ENCODE data around the gene ODR4. TPM values are rescaled to one million over a fixed set of nuclear protein-coding genes. Genes with fewer than 3 reads are reported as not detected.
A peak's percentile ranks its signal among the peaks of the same experiment; 100 is the strongest.
"Not testable (repeated sequence)": the region's sequence is repeated elsewhere in the genome, so short reads cannot be mapped to it uniquely, and the experiment has no call there.

The ODR4 gene
- total RNA-seq, 1 donor from 2014 or later = 16.1 TPM

- Mint-ChIP-seq H3K27me3 (ENCODE audit: low read depth) (peaks cover 1% of the 10 kb centered on the region), H3K4me1 (ENCODE audit: low read depth) (peaks cover 9% of the 10 kb centered on the region), H3K9me3 (no peaks in the 10 kb centered on the region), H3K4me3 (ENCODE audit: low read depth) (no peak overlapping the region), H3K36me3 (ENCODE audit: low read depth) (no peaks in the 10 kb centered on the region), H3K27ac (no peak overlapping the region)
- DNase-seq (ENCODE audit: low spot score) = no peak
- intact Hi-C loops (cut with micrococcal nuclease) = no loop called here
These were observed 59.7 kb downstream of the ODR4 start for GRCh38 chr1:186435336-186435735.

GRCh38 chr1:186438567-186438966, 62.9 kb downstream of the ODR4 start:
- intact Hi-C loops (cut with micrococcal nuclease) = no loop called here
- H3K4me1 Mint-ChIP-seq (ENCODE audit: low read depth) = peaks cover 22% of the 10 kb centered on the region
- H3K27ac Mint-ChIP-seq = no peak overlapping the region
- no peak for DNase-seq (ENCODE audit: low spot score)
- H3K4me3 Mint-ChIP-seq (ENCODE audit: low read depth) = no peak overlapping the region
- H3K9me3 Mint-ChIP-seq = no peaks in the 10 kb centered on the region
- no peaks in the 10 kb centered on the region for H3K36me3 Mint-ChIP-seq (ENCODE audit: low read depth)
- H3K27me3 Mint-ChIP-seq (ENCODE audit: low read depth) = peaks cover 4% of the 10 kb centered on the region

- H3K4me3 Mint-ChIP-seq (ENCODE audit: low read depth) = no peak overlapping the region
- H3K9me3 Mint-ChIP-seq = no peaks in the 10 kb centered on the region
- peaks cover 18% of the 10 kb centered on the region for H3K4me1 Mint-ChIP-seq (ENCODE audit: low read depth)
- H3K36me3 Mint-ChIP-seq (ENCODE audit: low read depth) = no peaks in the 10 kb centered on the region
- intact Hi-C loops (cut with micrococcal nuclease) = no loop called here
- DNase-seq (ENCODE audit: low spot score) = no peak
- H3K27ac Mint-ChIP-seq = no peak overlapping the region
- peaks cover 4% of the 10 kb centered on the region for H3K27me3 Mint-ChIP-seq (ENCODE audit: low read depth)
These were observed 64.9 kb downstream of the ODR4 start for GRCh38 chr1:186440584-186440983.

DNA sequence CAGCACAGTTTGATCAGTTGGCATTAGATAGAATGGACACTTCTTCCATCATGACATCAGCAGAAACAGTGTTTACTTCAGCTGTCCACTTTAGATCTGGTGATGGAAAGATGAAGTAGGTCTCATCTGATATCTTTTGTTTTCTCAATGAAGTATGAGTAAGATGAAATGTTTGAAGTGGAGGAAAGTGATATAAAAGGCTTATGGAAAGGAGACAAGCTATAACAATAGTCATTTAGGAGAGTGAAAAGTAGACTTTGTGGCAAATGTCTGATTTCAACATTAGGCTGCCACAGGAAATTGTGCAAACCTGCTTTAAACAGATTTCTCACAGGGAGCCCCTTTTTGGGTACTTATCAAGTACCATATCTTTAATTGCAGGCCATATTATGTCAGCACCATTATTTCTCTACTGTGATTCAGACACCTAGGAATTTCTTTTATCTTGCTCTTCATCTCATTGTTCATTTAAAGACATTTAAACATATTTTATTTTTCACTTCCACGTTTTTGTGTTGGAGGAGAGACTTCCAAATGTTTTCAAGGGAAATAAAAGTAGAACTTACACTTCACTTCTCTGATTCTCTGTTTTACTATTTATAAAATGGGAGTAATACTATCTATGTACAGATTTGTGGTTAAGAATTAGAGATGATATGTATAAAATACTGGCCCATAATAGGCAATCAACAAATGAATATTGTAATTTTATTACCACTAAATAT, 67.2 kb downstream of the ODR4 start:
- no peak overlapping the region for H3K4me3 Mint-ChIP-seq (ENCODE audit: low read depth)
- intact Hi-C loops (cut with micrococcal nuclease) = loop anchor here (1.0 kb wide), 1 partner anchor 296 kb away; no protein-coding TSS in a partner anchor
- no peaks in the 10 kb centered on the region for H3K9me3 Mint-ChIP-seq
- DNase-seq (ENCODE audit: low spot score) = no peak
- peak overlapping the region; percentile 3 for H3K27ac Mint-ChIP-seq
- H3K4me1 Mint-ChIP-seq (ENCODE audit: low read depth) = peaks cover 18% of the 10 kb centered on the region
- H3K27me3 Mint-ChIP-seq (ENCODE audit: low read depth) = peaks cover 4% of the 10 kb centered on the region
- H3K36me3 Mint-ChIP-seq (ENCODE audit: low read depth) = no peaks in the 10 kb centered on the region

GRCh38 chr1:186443638-186444037, 68.0 kb downstream of the ODR4 start:
- intact Hi-C loops (cut with micrococcal nuclease) = no loop called here
- no peaks in the 10 kb centered on the region for H3K36me3 Mint-ChIP-seq (ENCODE audit: low read depth)
- peaks cover 18% of the 10 kb centered on the region for H3K4me1 Mint-ChIP-seq (ENCODE audit: low read depth)
- H3K27ac Mint-ChIP-seq = no peak overlapping the region
- H3K27me3 Mint-ChIP-seq (ENCODE audit: low read depth) = peaks cover 7% of the 10 kb centered on the region
- no peak for DNase-seq (ENCODE audit: low spot score)
- H3K9me3 Mint-ChIP-seq = no peaks in the 10 kb centered on the region
- H3K4me3 Mint-ChIP-seq (ENCODE audit: low read depth) = no peak overlapping the region

- H3K27ac Mint-ChIP-seq = no peak overlapping the region
- intact Hi-C loops (cut with micrococcal nuclease) = no loop called here
- no peak for DNase-seq (ENCODE audit: low spot score)
- H3K36me3 Mint-ChIP-seq (ENCODE audit: low read depth) = no peaks in the 10 kb centered on the region
- peaks cover 10% of the 10 kb centered on the region for H3K4me1 Mint-ChIP-seq (ENCODE audit: low read depth)
- peaks cover 4% of the 10 kb centered on the region for H3K27me3 Mint-ChIP-seq (ENCODE audit: low read depth)
- H3K4me3 Mint-ChIP-seq (ENCODE audit: low read depth) = no peak overlapping the region
- no peaks in the 10 kb centered on the region for H3K9me3 Mint-ChIP-seq
These were observed 70.5 kb downstream of the ODR4 start for GRCh38 chr1:186446152-186446551.

GRCh38 chr1:186454981-186455380, 79.3 kb downstream of the ODR4 start:
- intact Hi-C loops (cut with micrococcal nuclease) = no loop called here
- Mint-ChIP-seq H3K4me1 (ENCODE audit: low read depth) (no peaks in the 10 kb centered on the region), H3K36me3 (ENCODE audit: low read depth) (no peaks in the 10 kb centered on the region), H3K4me3 (ENCODE audit: low read depth) (no peak overlapping the region), H3K27ac (no peak overlapping the region), H3K27me3 (ENCODE audit: low read depth) (peaks cover 2% of the 10 kb centered on the region), H3K9me3 (no peaks in the 10 kb centered on the region)
- no peak for DNase-seq (ENCODE audit: low spot score)

GRCh38 chr1:186456729-186457255, 81.2 kb downstream of the ODR4 start:
- H3K4me3 Mint-ChIP-seq (ENCODE audit: low read depth) = no peak overlapping the region
- no peaks in the 10 kb centered on the region for H3K4me1 Mint-ChIP-seq (ENCODE audit: low read depth)
- peaks cover 2% of the 10 kb centered on the region for H3K27me3 Mint-ChIP-seq (ENCODE audit: low read depth)
- no peaks in the 10 kb centered on the region for H3K9me3 Mint-ChIP-seq
- H3K27ac Mint-ChIP-seq = no peak overlapping the region
- H3K36me3 Mint-ChIP-seq (ENCODE audit: low read depth) = no peaks in the 10 kb centered on the region
- no peak for DNase-seq (ENCODE audit: low spot score)
- intact Hi-C loops (cut with micrococcal nuclease) = no loop called here

- H3K27ac Mint-ChIP-seq; H3K4me3 Mint-ChIP-seq (ENCODE audit: low read depth); H3K4me1 Mint-ChIP-seq (ENCODE audit: low read depth); H3K9me3 Mint-ChIP-seq; H3K36me3 Mint-ChIP-seq (ENCODE audit: low read depth); intact Hi-C loops (cut with micrococcal nuclease); H3K27me3 Mint-ChIP-seq (ENCODE audit: low read depth); DNase-seq (ENCODE audit: low spot score): not testable (repeated sequence)
These were observed 83.5 kb downstream of the ODR4 start for GRCh38 chr1:186459161-186459560.

- Mint-ChIP-seq H3K4me1 (ENCODE audit: low read depth) (no peaks in the 10 kb centered on the region), H3K4me3 (ENCODE audit: low read depth) (no peak within 1 kb of the TSS), H3K9me3 (no peaks in the 10 kb centered on the region), H3K27ac (no peak within 1 kb of the TSS), H3K27me3 (ENCODE audit: low read depth) (peaks cover 3% of the 10 kb centered on the region), H3K36me3 (ENCODE audit: low read depth) (no peaks in the 10 kb centered on the region)
- intact Hi-C loops (cut with micrococcal nuclease) = no loop called here
- no peak for DNase-seq (ENCODE audit: low spot score)
These were observed 85.4 kb downstream of the ODR4 start, which contains the start of gene PDC for GRCh38 chr1:186461014-186461413. Gene PDC (minus strand): TSS chr1:186461114. CDS start chr1:186449459, 11,655 bp downstream.

DNA sequence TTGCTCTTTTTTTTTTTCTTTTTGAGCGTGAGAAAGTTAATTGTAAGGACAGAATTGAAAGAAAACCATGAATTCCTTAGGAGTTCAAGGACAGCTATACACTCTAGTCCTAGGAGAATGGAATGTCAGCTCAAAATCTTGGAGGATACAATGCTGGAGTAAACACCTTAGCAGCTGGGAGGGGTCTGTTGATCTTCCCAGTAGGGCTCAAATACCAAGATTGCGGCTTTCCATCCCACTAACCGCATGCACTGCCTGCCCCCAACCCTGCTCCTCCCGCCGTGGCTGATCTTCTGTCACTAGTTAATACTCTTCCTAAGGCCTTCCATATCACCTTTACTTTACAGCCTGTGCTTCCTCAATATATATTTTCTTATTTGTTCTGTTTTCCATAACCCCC, 87.9 kb downstream of the ODR4 start:
- H3K27ac Mint-ChIP-seq = no peak overlapping the region
- H3K9me3 Mint-ChIP-seq = no peaks in the 10 kb centered on the region
- no peaks in the 10 kb centered on the region for H3K4me1 Mint-ChIP-seq (ENCODE audit: low read depth)
- DNase-seq (ENCODE audit: low spot score) = no peak
- H3K27me3 Mint-ChIP-seq (ENCODE audit: low read depth) = peaks cover 6% of the 10 kb centered on the region
- H3K4me3 Mint-ChIP-seq (ENCODE audit: low read depth) = no peak overlapping the region
- H3K36me3 Mint-ChIP-seq (ENCODE audit: low read depth) = no peaks in the 10 kb centered on the region
- intact Hi-C loops (cut with micrococcal nuclease) = no loop called here

GRCh38 chr1:186463926-186464325, 88.3 kb downstream of the ODR4 start:
- Mint-ChIP-seq H3K27ac (no peak overlapping the region), H3K9me3 (no peaks in the 10 kb centered on the region), H3K4me1 (ENCODE audit: low read depth) (no peaks in the 10 kb centered on the region), H3K4me3 (ENCODE audit: low read depth) (no peak overlapping the region), H3K27me3 (ENCODE audit: low read depth) (peaks cover 7% of the 10 kb centered on the region), H3K36me3 (ENCODE audit: low read depth) (no peaks in the 10 kb centered on the region)
- DNase-seq (ENCODE audit: low spot score) = no peak
- intact Hi-C loops (cut with micrococcal nuclease) = no loop called here

DNA sequence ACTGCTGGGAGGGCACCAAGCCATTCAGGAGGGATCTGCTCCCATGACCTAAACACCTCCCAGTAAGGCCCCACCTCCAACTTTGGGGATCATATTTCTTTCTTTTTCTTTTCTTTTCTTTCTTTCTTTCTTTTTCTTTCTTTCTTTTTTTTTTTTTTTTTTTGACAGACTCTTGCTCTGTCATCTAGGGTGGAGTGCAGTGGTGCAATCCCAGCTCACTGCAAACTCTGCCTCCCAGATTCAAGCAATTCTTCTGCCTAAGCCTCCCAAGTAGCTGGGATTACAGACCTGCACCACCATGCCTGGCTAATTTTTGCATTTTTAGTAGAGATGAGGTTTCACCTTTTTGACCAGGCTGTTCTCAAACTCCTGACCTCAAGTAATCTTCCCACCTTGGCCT, 89.9 kb downstream of the ODR4 start:
- H3K4me1 Mint-ChIP-seq (ENCODE audit: low read depth); intact Hi-C loops (cut with micrococcal nuclease); H3K36me3 Mint-ChIP-seq (ENCODE audit: low read depth); H3K9me3 Mint-ChIP-seq; H3K27ac Mint-ChIP-seq; H3K4me3 Mint-ChIP-seq (ENCODE audit: low read depth); DNase-seq (ENCODE audit: low spot score): not testable (repeated sequence)
- peaks cover 12% of the 10 kb centered on the region for H3K27me3 Mint-ChIP-seq (ENCODE audit: low read depth)

Measured in activated T-helper 2 cell treated with anti-CD3 and anti-CD28 coated beads, Interferon-gamma antibody, Interleukin-2, Interleukin-4, amounts not matched to agents 10 μg/mL and 5 μg/mL and 100 μg/mL, durations not matched to agents 14 hours and 24 hours and 36 hours (primary cell).